GM12878 (cell line): ENCODE data around the gene BCAP31. TPM values are rescaled to one million over a fixed set of nuclear protein-coding genes. Genes with fewer than 3 reads are reported as not detected.

Source experiments
- ATAC-seq: fragments of 200-7000 bp; cut with Tn5 transposase; 3 replicates; pipeline ENCODE4 v1.9.1; 2020; ENCODE audit warnings: mild to moderate bottlenecking, moderate library complexity
- BruUV-seq: library from RNA; stranded (reverse); fragments of 400-500 nt; replicated peaks from 2 replicates; lab custom pipeline; 2021; lab: Mats Ljungman, UMichigan
- CTCF ChIA-PET: fragments of 300-600 bp; sonication (Branson Sonifier 250); formaldehyde crosslinking; extraction: SDS; loops from one replicate; lab custom pipeline; 2021; ENCODE audit warnings: inconsistent platforms; lab: Yijun Ruan, JAX
- POLR2A ChIA-PET: fragments of 350-600 bp; formaldehyde crosslinking; extraction: SDS; loops from one replicate; lab custom pipeline; 2021; ENCODE audit warnings: inconsistent platforms; lab: Charles Lee
- RAD21 ChIA-PET: fragments of 300-600 bp; sonication (Branson Sonifier 250); formaldehyde crosslinking; loops from one replicate; lab custom pipeline; 2023; ENCODE audit warnings: antibody characterized with exemption; ENCODE audit not compliant: unreplicated experiment; lab: Charles Lee
- SMC1A ChIA-PET: fragments of 300-600 bp; sonication (Branson Sonifier 250); formaldehyde crosslinking; loops from one replicate; lab custom pipeline; 2023; ENCODE audit not compliant: unreplicated experiment, uncharacterized antibody; lab: Charles Lee
- DNase-seq: peaks from one replicate; pipeline ENCODE4 v3.0.0-alpha.2; 2011; ENCODE audit warnings: low read depth, low spot score
- FAIRE-seq: peaks from 3 replicates; lab custom pipeline; 2011; peaks lifted over from hg19 to GRCh38; lab: Jason Lieb, UNC
- H2AFZ ChIP-seq: 2 replicates; pipeline ENCODE4 v1.6.0; 2011; ENCODE audit warnings: low read depth, low read length, control low read depth; ENCODE audit not compliant: control insufficient read depth
- H3K27ac ChIP-seq: 2 replicates; pipeline ENCODE4 v1.5.1; 2011; ENCODE audit warnings: control low read depth; ENCODE audit not compliant: control insufficient read depth, insufficient read depth
- H3K27me3 ChIP-seq, 2 experiments: replicated peaks in 1 of 2; 2 replicates each; pipeline versions ENCODE4 v1.6.0 to v1.6.1; 2011; ENCODE audit warnings: low read length in 1 of 2; ENCODE audit not compliant: control insufficient read depth in 2 of 2, insufficient read depth in 2 of 2
- H3K36me3 ChIP-seq, 2 experiments: 2 replicates each; pipeline ENCODE4 v1.5.1; 2011; ENCODE audit warnings: low read length in 1 of 2; ENCODE audit not compliant: control insufficient read depth in 2 of 2, insufficient read depth in 2 of 2
- H3K4me1 ChIP-seq: 2 replicates; pipeline ENCODE4 v1.6.1; 2011; ENCODE audit warnings: mild to moderate bottlenecking, low read length, moderate library complexity, mixed read lengths; ENCODE audit not compliant: control insufficient read depth, insufficient read depth
- H3K4me2 ChIP-seq: 2 replicates; pipeline ENCODE4 v1.6.0; 2011; ENCODE audit warnings: control low read depth; ENCODE audit not compliant: control insufficient read depth, insufficient read depth
- H3K4me3 ChIP-seq: fragments of 200-600 bp; sonication (generic); 2 replicates; pipeline ENCODE4 v1.5.1; 2016
- H3K79me2 ChIP-seq: 2 replicates; pipeline ENCODE4 v1.6.0; 2011; ENCODE audit warnings: low read length; ENCODE audit not compliant: control insufficient read depth, insufficient read depth
- H3K9ac ChIP-seq: 2 replicates; pipeline ENCODE4 v1.8.0; 2011; ENCODE audit warnings: low read length, control low read depth, mixed read lengths; ENCODE audit not compliant: control insufficient read depth, insufficient read depth
- H3K9me3 ChIP-seq: replicated peaks from 3 replicates; pipeline ENCODE4 v1.5.1; 2011; ENCODE audit warnings: mild to moderate bottlenecking, low read length; ENCODE audit not compliant: control insufficient read depth, insufficient read depth
- H4K20me1 ChIP-seq: 2 replicates; pipeline ENCODE4 v1.6.0; 2011; ENCODE audit not compliant: control insufficient read depth, insufficient read depth
- BHLHE40 ChIP-seq, 2 experiments: fragments of 450-650 bp in 1 of 2; IDR thresholded peaks; 2 replicates each; pipeline ENCODE4 v1.6.1; 2011 to 2017; ENCODE audit warnings: low read depth in 2 of 2, borderline replicate concordance in 1 of 2, improper control_type of control experiment in 1 of 2, low read length in 1 of 2, mild to moderate bottlenecking in 1 of 2
- CTCF ChIP-seq, 3 experiments: IDR thresholded peaks in 2 of 3; conservative IDR thresholded peaks in 1 of 3; 2 replicates each; pipeline ENCODE4 v1.5.1; 2011; ENCODE audit warnings: low read depth in 3 of 3, low read length in 3 of 3, mild to moderate bottlenecking in 3 of 3, control low read depth in 2 of 3, moderate library complexity in 2 of 3, inconsistent platforms in 1 of 3, mixed read lengths in 1 of 3; ENCODE audit not compliant: control insufficient read depth in 2 of 3, insufficient read depth in 1 of 3; ENCODE audit errors: extremely low read depth in 1 of 3
- DPF2 ChIP-seq: fragments of 450-650 bp; IDR thresholded peaks from 2 replicates; pipeline ENCODE4 v1.6.1; 2017; ENCODE audit warnings: mild to moderate bottlenecking
- EGR1 ChIP-seq, 2 experiments: IDR thresholded peaks; 1 replicate in 1 of 2; 2 replicates in 1 of 2; pipeline ENCODE4 v1.6.1; 2011 to 2012; ENCODE audit warnings: low read depth in 2 of 2, low read length in 2 of 2, borderline replicate concordance in 1 of 2, mild to moderate bottlenecking in 1 of 2, moderate library complexity in 1 of 2
- FOS ChIP-seq: IDR thresholded peaks from 3 replicates; pipeline ENCODE4 v1.6.1; 2011; ENCODE audit warnings: borderline replicate concordance; ENCODE audit not compliant: insufficient read length; ENCODE audit errors: extremely low read depth
- FOXK2 ChIP-seq: fragments of 450-650 bp; IDR thresholded peaks from 2 replicates; pipeline ENCODE4 v1.6.1; 2017; ENCODE audit warnings: mild to moderate bottlenecking, moderate library complexity
- IKZF1 ChIP-seq: fragments of 450-650 bp; conservative IDR thresholded peaks from 2 replicates; pipeline ENCODE4 v1.6.1; 2017; ENCODE audit warnings: antibody characterized with exemption, mild to moderate bottlenecking
- IKZF2 ChIP-seq, 2 experiments: fragments of 450-650 bp; IDR thresholded peaks; 2 replicates each; pipeline ENCODE4 v1.6.1; 2017; ENCODE audit warnings: mild to moderate bottlenecking in 2 of 2, moderate library complexity in 2 of 2
- KDM1A ChIP-seq: fragments of 200-600 bp; sonication (generic); IDR thresholded peaks from 2 replicates; pipeline ENCODE4 v1.6.1; 2016; ENCODE audit warnings: borderline replicate concordance
- POLR2A ChIP-seq: IDR thresholded peaks from 2 replicates; pipeline ENCODE4 v1.6.1; 2011; ENCODE audit warnings: low read depth, mild to moderate bottlenecking, low read length
- SREBF1 ChIP-seq: IDR thresholded peaks from 2 replicates; pipeline ENCODE4 v1.6.1; 2012; ENCODE audit warnings: mild to moderate bottlenecking, low read length
- TCF12 ChIP-seq: IDR thresholded peaks from 2 replicates; pipeline ENCODE4 v1.6.1; 2011; ENCODE audit warnings: low read depth, mild to moderate bottlenecking, low read length
- YY1 ChIP-seq: IDR thresholded peaks from 2 replicates; pipeline ENCODE4 v1.6.1; 2011; ENCODE audit warnings: low read depth, mild to moderate bottlenecking, low read length
- WGBS: methylation state at CpG from one replicate; pipeline ENCODE4 v1.1.6; 2016; ENCODE audit warnings: low lambda C conversion rate; ENCODE audit not compliant: insufficient replicate concordance, insufficient coverage; ENCODE audit errors: missing lambda C conversion rate; 5-methylcytosine and 5-hydroxymethylcytosine counted together
- in situ Hi-C: fragments of 300-500 bp; cut with MboI; formaldehyde crosslinking; loops from 9 replicates; pipeline ENCODE4 v1.14.3; 2018; ENCODE audit warnings: mixed read lengths
- intact Hi-C: fragments of 100-400 bp; cut with micrococcal nuclease; formaldehyde crosslinking; loops from one replicate; pipeline ENCODE4 v1.14.2; 2022; ENCODE audit not compliant: unreplicated experiment
- polyA plus RNA-seq, 11 experiments: library from polyadenylated mRNA; depleted of rRNA in 4 of 11; unstranded in 6 of 11; stranded (reverse) in 5 of 11; fragments of >200 nt; fragmentation: Nextera tagmentation in 4 of 11; fragmentation: Illumina TruSeq in 1 of 11; extraction: Ambion mirVana in 4 of 11; extraction: Trizol in 1 of 11; gene quantifications; 1 replicate in 1 of 11; 2 replicates in 10 of 11; pipeline versions ENCODE4 v1.2.1 to v1.2.3, GENCODE V29; 2011 to 2016; ENCODE audit warnings: inconsistent platforms in 2 of 11, missing spikeins in 2 of 11, low read depth in 1 of 11
- total RNA-seq, 4 experiments: library from RNA; depleted of rRNA in 3 of 4; stranded (reverse); fragments of >200 nt in 3 of 4; fragmentation: Illumina TruSeq in 1 of 4; extraction: Trizol in 1 of 4; gene quantifications; 2 replicates each; pipeline versions ENCODE4 v1.2.1 to v1.2.3, GENCODE V29; 2013 to 2021
- TF ChIP-seq, protein P1 (sequence below): IDR thresholded peaks from 2 replicates; pipeline ENCODE4 v1.6.1; 2012; ENCODE audit warnings: low read depth, low read length, improper control_type of control experiment

Gene BCAP31
- total and polyA plus RNA-seq, 10 of the 15 experiments (the other 5 are each of a cell fraction or from before 2014, with no cell fraction given), result 63.1 to 246 (median 95.6) TPM

- TF ChIP-seq, protein P1, sequence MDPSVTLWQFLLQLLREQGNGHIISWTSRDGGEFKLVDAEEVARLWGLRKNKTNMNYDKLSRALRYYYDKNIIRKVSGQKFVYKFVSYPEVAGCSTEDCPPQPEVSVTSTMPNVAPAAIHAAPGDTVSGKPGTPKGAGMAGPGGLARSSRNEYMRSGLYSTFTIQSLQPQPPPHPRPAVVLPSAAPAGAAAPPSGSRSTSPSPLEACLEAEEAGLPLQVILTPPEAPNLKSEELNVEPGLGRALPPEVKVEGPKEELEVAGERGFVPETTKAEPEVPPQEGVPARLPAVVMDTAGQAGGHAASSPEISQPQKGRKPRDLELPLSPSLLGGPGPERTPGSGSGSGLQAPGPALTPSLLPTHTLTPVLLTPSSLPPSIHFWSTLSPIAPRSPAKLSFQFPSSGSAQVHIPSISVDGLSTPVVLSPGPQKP, result no peak
- TF ChIP-seq FOS (no peak), SREBF1 (no peak), TCF12 (no peak)
These were observed 1.0 kb upstream of the BCAP31 start (continued) for GRCh38 chrX:153725039-153725831.

GRCh38 chrX:153723351-153724251 is 586 bp downstream of the BCAP31 start:
- WGBS, result 37% methylated on average over 63 of the region's 78 CpGs
- intact Hi-C loops, result loop anchor here (5.0 kb wide), 1 partner anchor 204 kb away; the partner anchor contains the start of gene ARHGAP4
- H2AFZ ChIP-seq, result peak overlapping the region; percentile 52; the same call in 1 of the 2 replicates
- TF ChIP-seq BHLHE40 (IDR thresholded peaks at IDR 0.05; ENCODE audit: borderline replicate concordance in 1 of 2, low read depth in 2 of 2, low read length in 1 of 2) (peak in 1 of 2 experiments; percentile 35; a peak in 1 of 4 replicates), YY1 (0 out of 2 replicates have a peak, but pooled peaks have one; percentile 14), FOXK2 (0 out of 2 replicates have a peak, but pooled peaks have one; percentile 13), KDM1A (no peak), IKZF2 (IDR thresholded peaks at IDR 0.05) (peak in 1 of 2 experiments; percentile 15; a peak in 1 of 4 replicates), CTCF (IDR thresholded peaks at IDR 0.05 in 2 of 3, conservative IDR thresholded peaks at IDR 0.05 in 1 of 3; ENCODE audit: control insufficient read depth in 2 of 3, extremely low read depth in 1 of 3, insufficient read depth in 1 of 3, low read depth in 3 of 3, low read length in 3 of 3) (peak; percentile 36 to 48 (median 42); a peak in 4 of 6 replicates), EGR1 (IDR thresholded peaks at IDR 0.05; ENCODE audit: borderline replicate concordance in 1 of 2, low read depth in 2 of 2, low read length in 2 of 2) (peak in 1 of 2 experiments; percentile 70; a peak in 1 of 3 replicates), IKZF1 (peak; percentile 38; the same call in 1 of the 2 replicates), POLR2A (peak; percentile 6; the same call in 1 of the 2 replicates), DPF2 (0 out of 2 replicates have a peak, but pooled peaks have one; percentile 20)

More at GRCh38 chrX:153723351-153724251, 586 bp downstream of the BCAP31 start:
- peak overlapping the region; percentile 41 for H3K27ac ChIP-seq
- RAD21 ChIA-PET, result interaction anchor here (0.6 to 1.3 kb wide), 2 partner anchors 36 to 37 kb away, joined by 3 to 4 read pairs; partner anchors contain the start of gene SLC6A8
- DNase-seq, result no peak
- H3K9ac ChIP-seq, result peak overlapping the region; percentile 60
- peaks cover 30% of the 10 kb centered on the region for H3K4me1 ChIP-seq
- in situ Hi-C loops, result no loop called here
- peak overlapping the region; percentile 32; the same call in 1 of the 2 replicates for H3K4me2 ChIP-seq
- peaks cover 4 to 6% of the 10 kb centered on the region in 2 experiments; a peak in 3 of 4 replicates for H3K36me3 ChIP-seq
- H3K27me3 ChIP-seq, result no peaks in the 10 kb centered on the region
- FAIRE-seq, result peak; percentile 7
- H3K79me2 ChIP-seq, result peaks cover 17% of the 10 kb centered on the region
- peak overlapping the region; percentile 70 for H3K4me3 ChIP-seq
- CTCF ChIA-PET, result no interaction called here
- no peaks in the 10 kb centered on the region for H4K20me1 ChIP-seq
- BruUV-seq, result no TSS peak
- POLR2A ChIA-PET, result no interaction called here
- H3K9me3 ChIP-seq, result no peaks in the 10 kb centered on the region; the same call in 2 of the 3 replicates
- SMC1A ChIA-PET, result no interaction called here
- peak; percentile 51 for ATAC-seq
